GM19043 (cell line): Measurements from ENCODE around the gene NFKB1.
"Not testable (repeated sequence)": the region's sequence is repeated elsewhere in the genome, so short reads cannot be mapped to it uniquely, and the experiment has no call there.

ENCODE experiments used
- ATAC-seq: cut with Tn5 transposase; IDR thresholded peaks from one replicate; pipeline ENCODE4 v1.9.1; 2021; ENCODE audit warnings: low read depth; ENCODE audit not compliant: unreplicated experiment

The NFKB1 gene

DNA sequence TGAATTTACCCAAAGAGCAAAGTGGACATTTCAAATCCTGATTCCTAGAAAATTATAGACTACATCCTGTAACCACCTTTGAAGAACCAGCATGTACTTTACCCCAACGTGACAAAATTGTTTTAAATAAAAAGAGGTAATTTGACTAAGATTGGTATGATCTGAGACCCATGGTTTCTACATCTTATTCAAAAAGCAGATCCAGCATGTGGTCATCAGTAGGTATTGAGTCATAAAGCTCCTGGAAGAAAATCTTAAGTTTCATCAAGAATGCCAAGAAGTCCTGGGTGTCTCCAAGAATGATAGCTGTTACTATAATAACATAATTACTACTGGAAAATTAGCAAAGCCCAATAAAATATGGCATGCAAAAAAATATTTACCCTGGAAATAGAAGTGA lies 61.8 kb downstream of the NFKB1 start:
- no peak for ATAC-seq

GRCh38 chr4:102564399-102565059 lies 63.4 kb downstream of the NFKB1 start:
- ATAC-seq: peak; percentile 80

- ATAC-seq: no peak
These were observed 64.5 kb downstream of the NFKB1 start for GRCh38 chr4:102565696-102566095.

GRCh38 chr4:102566426-102566825 lies 65.3 kb downstream of the NFKB1 start:
- ATAC-seq: no peak

GRCh38 chr4:102567427-102567826 lies 66.3 kb downstream of the NFKB1 start:
- no peak for ATAC-seq

DNA sequence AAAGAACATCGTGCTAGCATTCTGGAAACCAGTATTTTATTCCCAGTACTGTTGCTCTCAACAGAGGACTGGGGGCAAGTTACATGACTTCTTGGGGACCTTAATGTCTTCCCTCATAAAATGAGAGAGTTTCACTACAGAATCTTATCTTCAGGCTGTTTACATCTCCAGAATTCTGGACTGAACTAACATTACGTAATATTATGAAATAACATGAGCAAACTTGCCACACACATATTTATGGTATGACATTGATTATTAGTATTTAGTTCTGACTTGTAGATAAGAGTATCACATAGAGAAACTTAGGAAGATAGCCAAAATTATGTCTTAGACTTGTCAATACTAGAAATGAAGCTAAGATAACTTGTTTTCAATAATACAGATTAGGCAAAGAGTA lies 68.0 kb downstream of the NFKB1 start:
- no peak for ATAC-seq

GRCh38 chr4:102570211-102570610 lies 69.1 kb downstream of the NFKB1 start:
- ATAC-seq: not testable (repeated sequence)

GRCh38 chr4:102572452-102572851 lies 71.3 kb downstream of the NFKB1 start:
- no peak for ATAC-seq

- ATAC-seq: no peak
These were observed 73.2 kb downstream of the NFKB1 start for GRCh38 chr4:102574317-102574716.

DNA sequence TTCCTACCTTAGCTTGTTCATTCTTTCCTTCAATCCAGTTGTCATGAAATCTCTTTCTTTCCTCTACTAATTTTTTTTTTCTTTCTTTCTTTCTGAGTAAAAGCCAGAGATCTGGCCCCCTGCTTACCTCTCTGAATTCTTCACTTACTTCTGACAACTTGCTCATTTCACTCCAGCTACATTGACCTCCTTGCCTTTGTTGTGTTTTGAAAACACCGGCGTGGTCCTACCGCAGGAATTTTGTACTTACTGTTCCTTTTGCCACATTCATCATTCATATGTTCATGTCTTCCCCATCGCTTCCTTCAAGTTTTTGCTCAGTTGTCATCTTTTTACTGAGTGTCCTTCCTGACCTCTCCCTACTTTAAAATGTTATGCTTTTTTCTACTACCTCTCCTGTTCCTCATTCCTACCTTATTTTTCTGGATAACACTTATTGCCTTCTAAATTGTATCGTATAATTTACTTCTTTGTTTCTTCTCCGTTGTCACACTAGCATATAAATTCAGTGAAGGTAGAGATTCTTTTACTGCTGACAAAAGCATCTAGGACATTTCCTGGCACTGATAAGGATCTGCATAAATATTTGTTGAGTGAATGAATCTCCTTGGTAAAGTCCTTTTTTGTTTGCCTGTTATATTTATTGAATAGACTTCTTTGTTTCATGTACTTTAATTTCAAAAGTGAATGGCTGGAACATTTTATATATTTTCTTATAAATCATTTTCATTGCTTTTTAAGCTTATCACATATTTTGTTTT lies 74.4 kb downstream of the NFKB1 start:
- no peak for ATAC-seq

DNA sequence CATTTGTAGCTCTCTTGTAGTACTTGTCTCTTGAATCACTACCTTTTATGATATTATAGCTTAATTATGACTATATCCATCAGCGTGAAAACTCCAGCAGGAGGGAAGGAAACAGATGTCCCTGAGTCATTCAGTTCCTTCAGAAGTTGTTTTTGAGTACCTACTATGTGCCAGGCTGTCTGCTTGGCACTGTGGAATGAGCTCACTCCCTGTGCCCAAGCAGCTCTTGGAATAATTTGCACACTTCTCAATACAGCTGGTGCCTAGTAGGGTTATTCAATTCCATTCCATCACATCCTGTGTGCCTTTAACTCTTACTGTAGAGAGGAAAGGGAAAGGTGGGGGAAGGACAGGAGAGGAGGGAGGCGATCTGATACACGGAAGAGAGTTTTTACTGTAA lies 77.1 kb downstream of the NFKB1 start:
- no peak for ATAC-seq

GRCh38 chr4:102578819-102579218 lies 77.7 kb downstream of the NFKB1 start:
- no peak for ATAC-seq

GRCh38 chr4:102579794-102580462 lies 78.8 kb downstream of the NFKB1 start:
- no peak for ATAC-seq

DNA sequence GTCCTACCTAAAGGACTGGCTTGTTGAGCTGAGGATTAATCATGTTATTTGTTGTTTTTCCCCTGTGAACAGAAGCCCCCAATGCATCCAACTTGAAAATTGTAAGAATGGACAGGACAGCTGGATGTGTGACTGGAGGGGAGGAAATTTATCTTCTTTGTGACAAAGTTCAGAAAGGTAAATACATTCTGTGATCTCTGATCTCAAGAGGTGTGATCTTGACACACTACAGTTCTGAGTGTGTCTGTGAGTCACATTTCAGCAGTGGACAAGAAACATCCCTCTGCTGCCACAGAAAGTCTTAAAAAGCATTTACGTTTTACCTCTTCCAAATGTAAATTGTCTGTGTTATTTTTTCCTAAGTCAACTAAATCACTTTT lies 79.3 kb downstream of the NFKB1 start:
- no peak for ATAC-seq

GRCh38 chr4:102584091-102584490 lies 82.9 kb downstream of the NFKB1 start:
- no peak for ATAC-seq

- ATAC-seq: peak; percentile 38
These were observed 84.2 kb downstream of the NFKB1 start for GRCh38 chr4:102585329-102585728.

DNA sequence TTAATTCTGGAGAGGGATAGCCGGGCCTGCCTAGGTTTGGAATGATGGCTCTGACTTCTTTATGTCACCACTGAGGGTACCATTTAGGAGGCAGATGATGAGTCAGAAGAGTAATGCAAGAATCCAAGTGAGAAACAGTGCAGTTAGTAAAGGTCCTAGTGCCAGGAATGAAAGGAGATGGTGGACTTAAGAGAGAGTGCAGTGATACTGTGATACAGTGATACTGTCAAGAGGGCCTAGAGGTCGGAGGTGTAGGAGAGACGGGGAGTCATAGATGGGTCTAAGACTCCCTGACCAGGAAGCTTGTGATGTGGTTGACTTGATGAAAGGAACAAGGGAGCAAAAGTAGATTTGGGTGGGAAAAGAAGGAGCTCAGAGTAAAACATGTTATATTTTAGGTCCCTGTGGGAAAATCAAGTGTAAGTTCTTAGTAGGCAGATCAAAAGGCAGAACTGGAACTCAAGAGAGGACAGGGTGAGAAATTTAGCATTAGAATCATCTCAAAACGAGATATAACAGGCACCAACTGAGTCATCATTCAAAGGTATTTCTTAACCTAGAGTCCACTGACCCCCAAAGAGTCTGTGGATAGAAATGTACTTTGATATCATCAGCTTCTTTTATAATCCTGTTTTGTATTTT lies 85.0 kb downstream of the NFKB1 start:
- ATAC-seq: peak; percentile 48

- peak; percentile 43 for ATAC-seq
These were observed 85.5 kb downstream of the NFKB1 start for GRCh38 chr4:102586644-102587021.

GRCh38 chr4:102589743-102590142 lies 88.6 kb downstream of the NFKB1 start:
- ATAC-seq: no peak

GRCh38 chr4:102592256-102592655 lies 91.1 kb downstream of the NFKB1 start:
- ATAC-seq: no peak

- no peak for ATAC-seq
These were observed 92.0 kb downstream of the NFKB1 start for GRCh38 chr4:102593147-102593546.
